ENCODE results near the gene SH3BGRL3. TPM values are rescaled to one million over a fixed set of nuclear protein-coding genes. Genes with fewer than 3 reads are reported as not detected.

SH3BGRL3 gene
- total and polyA plus RNA-seq, 2 of the 13 experiments (the other 11 are each of a cell fraction or from before 2014, with no cell fraction given) = 11.4 to 12.2 TPM

GRCh38 chr1:26233903-26234643 is 45.8 kb upstream of the SH3BGRL3 start, which contains the start of gene CEP85 (continued):
- TF ChIP-seq HMGXB4 (CRISPR knock-in tag; IDR thresholded peaks at IDR 0.05; ENCODE audit: borderline replicate concordance in 1 of 2, low read depth in 1 of 2) (peak; percentile 73 to 94), MXD4 (CRISPR knock-in tag; IDR thresholded peaks at IDR 0.05) (peak; percentile 59), ASH2L (IDR thresholded peaks at IDR 0.05; ENCODE audit: insufficient read length, low read depth, low read length) (peak; percentile 77), SPEN (CRISPR knock-in tag; IDR thresholded peaks at IDR 0.05; ENCODE audit: low read depth) (peak; percentile 77), CSRNP1 (CRISPR knock-in tag; IDR thresholded peaks at IDR 0.05) (peak; percentile 78; the same call in 1 of the 2 replicates), HMG20B (CRISPR knock-in tag; conservative IDR thresholded peaks at IDR 0.05) (0 out of 2 replicates have a peak, but pooled peaks have one; percentile 6), SP2 (CRISPR knock-in tag; IDR thresholded peaks at IDR 0.05) (peak; percentile 96), POGK (CRISPR knock-in tag; conservative IDR thresholded peaks at IDR 0.05) (0 out of 2 replicates have a peak, but pooled peaks have one; percentile 82), ZNF282 (IDR thresholded peaks at IDR 0.05; ENCODE audit: partially characterized antibody) (no peak), ZNF619 (CRISPR knock-in tag; IDR thresholded peaks at IDR 0.05) (0 out of 2 replicates have a peak, but pooled peaks have one; percentile 11), PLRG1 (conservative IDR thresholded peaks at IDR 0.05) (no peak), SAP130 (CRISPR knock-in tag; IDR thresholded peaks at IDR 0.05; ENCODE audit: low read depth) (peak; percentile 80), ZNF777 (CRISPR knock-in tag; IDR thresholded peaks at IDR 0.05) (peak; percentile 88), CREM (IDR thresholded peaks at IDR 0.05) (peak; percentile 59), CREM (CRISPR knock-in tag; IDR thresholded peaks at IDR 0.05) (no peak), ZBTB21 (CRISPR knock-in tag; IDR thresholded peaks at IDR 0.05) (no peak), TAF1 (CRISPR knock-in tag; IDR thresholded peaks at IDR 0.05) (peak; percentile 86), RNF2 (conservative IDR thresholded peaks at IDR 0.05; ENCODE audit: low read depth) (peak; percentile 64; the same call in 1 of the 2 replicates), MEF2D (CRISPR knock-in tag; IDR thresholded peaks at IDR 0.05) (peak; percentile 28; the same call in 1 of the 2 replicates), RXRA (CRISPR knock-in tag; IDR thresholded peaks at IDR 0.05) (peak; percentile 56; the same call in 1 of the 2 replicates), ZNF839 (CRISPR knock-in tag; IDR thresholded peaks at IDR 0.05; ENCODE audit: borderline replicate concordance) (peak; percentile 75; the same call in 1 of the 2 replicates), GATAD2A (CRISPR knock-in tag; IDR thresholded peaks at IDR 0.05) (peak; percentile 64), ZBTB14 (CRISPR knock-in tag; IDR thresholded peaks at IDR 0.05) (peak; percentile 67; the same call in 1 of the 2 replicates)
- TF ChIP-seq, protein P1, sequence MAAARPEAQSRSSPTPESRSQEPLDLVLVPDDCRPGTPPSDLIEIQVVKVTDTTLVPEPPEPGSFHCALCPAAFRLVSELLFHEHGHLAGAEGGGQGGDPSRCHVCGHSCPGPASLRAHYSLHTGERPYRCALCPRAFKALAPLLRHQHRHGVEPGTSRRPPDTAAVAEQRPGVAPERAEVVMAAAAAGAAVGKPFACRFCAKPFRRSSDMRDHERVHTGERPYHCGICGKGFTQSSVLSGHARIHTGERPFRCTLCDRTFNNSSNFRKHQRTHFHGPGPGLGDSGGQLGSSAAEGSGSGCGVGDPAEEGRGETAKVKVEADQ (CRISPR knock-in tag; IDR thresholded peaks at IDR 0.05; ENCODE audit: borderline replicate concordance) = peak; percentile 49; the same call in 1 of the 2 replicates
